Mammary epithelial cell (primary cell): ENCODE measurements around the gene ASB2.

Experiments
- EZH2 ChIP-seq: IDR thresholded peaks from 2 replicates; pipeline ENCODE4 v1.6.1; 2012; ENCODE audit warnings: low read length, inconsistent platforms, borderline replicate concordance
- TF ChIP-seq, protein P1 (sequence below), 2 donors: IDR thresholded peaks in 1 of 2; conservative IDR thresholded peaks in 1 of 2; 2 replicates each; pipeline ENCODE4 v1.5.1; 2011 to 2012; ENCODE audit warnings: inconsistent platforms in 2 of 2, low read length in 2 of 2, mild to moderate bottlenecking in 2 of 2, control low read depth in 1 of 2, low read depth in 1 of 2; ENCODE audit not compliant: insufficient read depth in 1 of 2; ENCODE audit errors: extremely low read depth in 1 of 2

DNA sequence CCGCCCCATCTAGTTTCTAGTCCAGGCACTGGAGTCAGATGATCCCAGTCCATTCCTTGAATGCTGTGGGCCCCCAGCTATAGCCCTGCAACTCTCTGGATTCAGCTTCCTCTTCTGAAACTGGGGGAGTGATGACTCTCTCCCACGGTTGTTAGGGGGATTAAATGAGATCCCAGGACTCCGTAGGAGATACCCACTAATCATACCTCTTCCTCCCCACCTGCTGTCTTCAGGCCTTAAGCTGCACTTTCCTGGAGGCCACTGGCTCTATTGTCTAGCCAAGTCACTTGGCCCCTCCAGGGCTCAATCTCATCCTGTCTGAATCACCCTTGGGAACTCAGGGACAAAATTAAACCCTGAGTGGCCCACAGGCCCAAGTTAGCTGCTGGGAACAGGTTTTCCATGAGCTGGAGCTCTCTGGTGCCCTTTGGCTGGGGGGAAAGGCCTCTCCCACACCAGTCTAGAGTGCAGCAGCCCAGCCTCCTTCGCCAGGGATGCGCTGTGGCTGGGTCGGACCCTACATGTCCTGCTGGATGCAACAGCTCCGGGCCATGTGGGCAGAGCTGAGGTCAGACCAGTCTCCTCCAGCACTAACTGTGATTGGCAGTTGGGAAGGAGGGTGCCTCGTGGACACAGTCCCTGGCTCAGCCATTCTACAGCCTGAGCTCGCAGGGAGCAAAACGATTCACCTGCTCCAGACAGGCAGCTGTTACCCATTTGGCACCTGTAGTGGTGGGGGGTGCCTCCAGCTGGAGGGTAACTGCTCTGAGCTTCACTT lies 6.0 kb upstream of the ASB2 start:
- TF ChIP-seq, protein P1, sequence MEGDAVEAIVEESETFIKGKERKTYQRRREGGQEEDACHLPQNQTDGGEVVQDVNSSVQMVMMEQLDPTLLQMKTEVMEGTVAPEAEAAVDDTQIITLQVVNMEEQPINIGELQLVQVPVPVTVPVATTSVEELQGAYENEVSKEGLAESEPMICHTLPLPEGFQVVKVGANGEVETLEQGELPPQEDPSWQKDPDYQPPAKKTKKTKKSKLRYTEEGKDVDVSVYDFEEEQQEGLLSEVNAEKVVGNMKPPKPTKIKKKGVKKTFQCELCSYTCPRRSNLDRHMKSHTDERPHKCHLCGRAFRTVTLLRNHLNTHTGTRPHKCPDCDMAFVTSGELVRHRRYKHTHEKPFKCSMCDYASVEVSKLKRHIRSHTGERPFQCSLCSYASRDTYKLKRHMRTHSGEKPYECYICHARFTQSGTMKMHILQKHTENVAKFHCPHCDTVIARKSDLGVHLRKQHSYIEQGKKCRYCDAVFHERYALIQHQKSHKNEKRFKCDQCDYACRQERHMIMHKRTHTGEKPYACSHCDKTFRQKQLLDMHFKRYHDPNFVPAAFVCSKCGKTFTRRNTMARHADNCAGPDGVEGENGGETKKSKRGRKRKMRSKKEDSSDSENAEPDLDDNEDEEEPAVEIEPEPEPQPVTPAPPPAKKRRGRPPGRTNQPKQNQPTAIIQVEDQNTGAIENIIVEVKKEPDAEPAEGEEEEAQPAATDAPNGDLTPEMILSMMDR (conservative IDR thresholded peaks at IDR 0.05 in 1 of 2, IDR thresholded peaks at IDR 0.05 in 1 of 2; ENCODE audit: extremely low read depth in 1 of 2, insufficient read depth in 1 of 2, low read depth in 1 of 2, low read length in 2 of 2), result no peak
- no peak for TF ChIP-seq EZH2
